Esophagus squamous epithelium (tissue), 4 donors: ENCODE data around the gene SIN3A.

Source experiments
- POLR2A ChIP-seq, 4 donors: fragments of 450-650 bp; IDR thresholded peaks; one replicate each; pipeline ENCODE4 v1.6.1; 2017; ENCODE audit warnings: antibody characterized with exemption in 4 of 4, mild to moderate bottlenecking in 4 of 4, moderate library complexity in 3 of 4
- TF ChIP-seq, protein P1 (sequence below), 6 experiments: fragments of 450-650 bp in 4 of 6; fragments of 200-600 bp in 2 of 6; sonication (generic) in 2 of 6; IDR thresholded peaks; one replicate each; pipeline ENCODE4 v1.5.1; 2016 to 2019; ENCODE audit warnings: antibody characterized with exemption in 6 of 6, mild to moderate bottlenecking in 4 of 6, moderate library complexity in 4 of 6

DNA sequence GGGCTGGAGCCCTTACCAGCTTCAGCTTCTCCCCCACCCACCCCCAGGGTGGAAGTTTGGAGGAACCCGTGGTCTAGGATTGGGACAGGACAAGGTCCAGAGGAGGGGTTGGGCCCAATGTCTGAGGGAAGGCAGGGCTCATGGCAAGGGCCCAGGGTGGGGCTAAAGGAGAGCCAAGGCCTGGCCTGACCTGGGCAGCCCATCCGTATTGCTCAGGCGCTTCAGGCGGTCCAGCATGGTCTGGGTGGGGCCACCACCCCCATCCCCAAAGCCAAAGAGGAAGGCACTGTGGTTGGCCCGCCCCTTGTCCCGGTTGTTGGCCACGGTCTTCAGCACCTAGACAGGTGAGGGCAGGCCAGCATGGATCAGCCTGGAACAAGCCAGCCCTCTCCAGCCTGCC lies 90.6 kb downstream of the SIN3A start:
- TF ChIP-seq, protein P1, sequence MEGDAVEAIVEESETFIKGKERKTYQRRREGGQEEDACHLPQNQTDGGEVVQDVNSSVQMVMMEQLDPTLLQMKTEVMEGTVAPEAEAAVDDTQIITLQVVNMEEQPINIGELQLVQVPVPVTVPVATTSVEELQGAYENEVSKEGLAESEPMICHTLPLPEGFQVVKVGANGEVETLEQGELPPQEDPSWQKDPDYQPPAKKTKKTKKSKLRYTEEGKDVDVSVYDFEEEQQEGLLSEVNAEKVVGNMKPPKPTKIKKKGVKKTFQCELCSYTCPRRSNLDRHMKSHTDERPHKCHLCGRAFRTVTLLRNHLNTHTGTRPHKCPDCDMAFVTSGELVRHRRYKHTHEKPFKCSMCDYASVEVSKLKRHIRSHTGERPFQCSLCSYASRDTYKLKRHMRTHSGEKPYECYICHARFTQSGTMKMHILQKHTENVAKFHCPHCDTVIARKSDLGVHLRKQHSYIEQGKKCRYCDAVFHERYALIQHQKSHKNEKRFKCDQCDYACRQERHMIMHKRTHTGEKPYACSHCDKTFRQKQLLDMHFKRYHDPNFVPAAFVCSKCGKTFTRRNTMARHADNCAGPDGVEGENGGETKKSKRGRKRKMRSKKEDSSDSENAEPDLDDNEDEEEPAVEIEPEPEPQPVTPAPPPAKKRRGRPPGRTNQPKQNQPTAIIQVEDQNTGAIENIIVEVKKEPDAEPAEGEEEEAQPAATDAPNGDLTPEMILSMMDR (IDR thresholded peaks at IDR 0.05): no peak
- no peak for TF ChIP-seq POLR2A (IDR thresholded peaks at IDR 0.05)
